Activated gamma-delta T cell treated with Interleukin-2 at 50 U/mL for 16 hours (primary cell): ENCODE measurements around the gene VKORC1.

Source experiments
- DNase-seq: peaks from one replicate; pipeline ENCODE4 v3.0.0-alpha.2; 2020

Gene VKORC1

GRCh38 chr16:31061126-31061812, 33.3 kb downstream of the VKORC1 start:
- DNase-seq: no peak

- DNase-seq: no peak
These were observed 39.0 kb downstream of the VKORC1 start for GRCh38 chr16:31055613-31056012.

GRCh38 chr16:31052114-31052513, 42.5 kb downstream of the VKORC1 start:
- no peak for DNase-seq

- no peak for DNase-seq
These were observed 44.1 kb downstream of the VKORC1 start for GRCh38 chr16:31050280-31051030.

GRCh38 chr16:31043898-31044481, 50.6 kb downstream of the VKORC1 start:
- no peak for DNase-seq

- DNase-seq: no peak
These were observed 51.2 kb downstream of the VKORC1 start for GRCh38 chr16:31043352-31043751.

GRCh38 chr16:31042866-31043265, 51.7 kb downstream of the VKORC1 start:
- DNase-seq: no peak
